ACHN (cell line): ENCODE results near the gene PLCB1.
"Not testable (repeated sequence)": the region's sequence is repeated elsewhere in the genome, so short reads cannot be mapped to it uniquely, and the experiment has no call there.

Experiments
- DNase-seq: peaks from one replicate; pipeline ENCODE4 v3.0.0-alpha.2; 2015
- in situ Hi-C: cut with HindIII; loops from 2 replicates; pipeline ENCODE4 v1.10.0; 2017; ENCODE audit warnings: low sequenced_read_pairs, low pct_ligation_motif_present, low pct_unique_long_range_greater_than_20kb

Gene PLCB1

GRCh38 chr20:8366303-8366923, 234.3 kb downstream of the PLCB1 start:
- in situ Hi-C loops, result no loop called here
- DNase-seq, result no peak

DNA sequence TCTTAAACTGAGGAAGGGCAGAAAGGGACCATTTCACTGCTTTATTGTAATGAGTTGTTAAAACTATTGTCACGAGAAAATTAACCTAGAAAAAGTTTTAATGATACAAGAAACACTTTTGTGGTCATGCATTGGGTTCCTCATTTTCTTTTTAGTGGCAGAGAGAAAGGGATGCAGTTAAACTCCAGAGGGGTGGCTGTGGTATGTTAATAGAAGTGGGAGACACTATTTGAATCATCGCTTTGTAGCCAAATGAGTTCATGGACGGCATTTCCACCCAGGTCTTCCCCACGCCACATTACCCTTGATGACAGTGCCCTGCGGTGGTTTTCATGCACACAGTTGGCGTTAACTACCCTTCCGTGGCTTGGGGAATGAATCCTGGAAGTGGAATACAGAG, 235.6 kb downstream of the PLCB1 start:
- DNase-seq, result no peak
- in situ Hi-C loops, result no loop called here

DNA sequence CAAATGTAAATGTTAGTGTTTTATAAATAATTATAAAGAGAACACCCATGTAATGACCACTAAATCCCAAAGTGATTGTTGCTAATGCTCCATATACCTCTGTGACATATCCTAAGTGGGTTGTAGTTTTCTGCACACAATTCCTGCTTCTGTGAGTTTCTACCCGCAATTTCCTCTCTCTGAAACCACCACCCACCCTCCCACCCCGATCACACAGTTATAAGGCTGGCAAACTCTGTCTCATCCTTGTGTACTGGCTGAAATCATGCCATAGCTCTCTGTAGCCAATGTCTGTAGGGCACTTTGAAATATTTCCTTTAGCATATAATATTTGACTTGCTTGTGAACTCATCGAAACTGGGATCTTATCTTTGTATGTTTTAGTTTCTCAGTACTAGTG, 236.6 kb downstream of the PLCB1 start:
- no peak for DNase-seq
- in situ Hi-C loops, result no loop called here

DNA sequence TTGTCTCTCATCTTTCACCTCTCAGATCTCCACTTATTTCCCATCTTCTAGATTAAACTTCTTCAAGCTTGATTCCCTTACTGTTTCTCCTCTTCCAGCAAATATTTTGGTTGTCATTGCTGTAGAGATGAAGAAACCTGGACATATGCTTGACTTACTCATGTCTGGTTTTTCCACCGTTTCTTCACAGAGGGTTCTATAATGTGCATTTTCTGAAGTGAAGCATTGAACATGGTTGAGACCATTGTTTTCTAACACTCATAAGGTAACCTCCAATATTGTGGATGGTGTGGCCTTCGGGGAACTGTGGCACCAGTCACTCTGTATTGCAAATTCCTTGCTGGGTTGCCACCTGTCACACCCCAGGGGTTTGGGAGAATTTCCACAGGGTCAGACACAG, 237.2 kb downstream of the PLCB1 start:
- in situ Hi-C loops, result no loop called here
- DNase-seq, result no peak

DNA sequence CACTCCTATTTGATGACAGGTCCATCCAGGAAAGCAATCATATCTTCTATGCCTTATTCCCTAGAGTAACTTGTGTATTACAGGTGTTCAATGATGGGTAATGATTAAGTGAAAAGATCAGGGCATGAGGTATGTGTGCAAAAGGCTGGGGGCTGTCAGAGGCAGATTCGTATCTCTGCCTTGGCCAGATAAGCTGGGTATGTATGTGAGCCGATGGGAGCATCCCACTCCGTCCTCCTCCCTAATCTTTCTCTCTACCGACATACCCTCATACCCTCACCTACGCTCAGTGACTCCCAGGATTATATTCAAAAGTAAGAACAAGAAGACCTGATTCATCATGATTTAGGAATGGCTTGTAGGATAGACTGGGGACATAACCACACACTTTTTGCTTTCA, 238.7 kb downstream of the PLCB1 start:
- in situ Hi-C loops, result no loop called here
- DNase-seq, result no peak

DNA sequence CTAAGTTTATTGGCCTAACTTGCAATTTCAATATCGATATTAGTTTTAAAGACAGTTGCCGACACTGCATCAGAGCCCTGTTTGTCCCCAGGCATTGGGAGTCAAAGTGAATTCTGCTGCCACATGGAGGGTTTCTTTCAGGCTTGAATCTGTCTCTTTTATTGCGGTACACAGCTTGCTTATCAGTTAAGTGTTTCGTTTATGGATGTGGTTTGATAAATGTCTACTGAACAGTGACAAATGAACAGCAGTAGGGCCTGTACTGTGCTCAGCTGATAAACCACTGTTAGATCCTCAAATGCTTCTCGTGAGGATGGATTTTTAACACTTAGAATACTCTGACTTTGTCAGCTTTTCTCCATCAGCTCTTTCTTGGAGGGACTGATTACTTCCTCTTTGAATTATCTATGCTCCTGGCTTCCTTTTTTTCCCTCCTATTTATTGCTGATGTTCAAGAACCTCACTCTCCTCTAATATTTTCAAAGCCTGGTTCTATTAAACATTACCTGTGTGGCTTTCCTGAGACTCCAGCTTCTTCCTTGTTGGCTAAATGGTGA, 240.8 kb downstream of the PLCB1 start:
- DNase-seq, result no peak
- in situ Hi-C loops, result no loop called here

DNA sequence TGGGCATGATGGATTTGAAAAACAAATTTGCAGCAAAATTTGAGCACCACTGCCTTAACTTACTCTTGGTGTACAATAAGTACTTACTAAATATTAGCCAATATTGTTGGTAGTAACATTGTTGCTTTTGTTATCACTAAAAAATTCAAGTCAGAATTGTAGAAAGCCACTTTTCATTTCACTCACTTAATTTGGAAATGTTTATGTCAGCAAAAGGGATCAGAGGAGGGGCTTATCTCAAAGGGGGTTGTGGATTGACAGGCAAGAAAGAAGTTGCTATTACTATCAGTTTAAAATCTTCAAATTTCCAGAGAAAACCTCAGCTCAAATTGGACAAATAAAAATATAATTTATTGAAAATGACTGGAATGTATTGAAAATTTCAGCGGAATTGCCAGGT, 241.5 kb downstream of the PLCB1 start:
- in situ Hi-C loops, result no loop called here
- DNase-seq, result no peak

DNA sequence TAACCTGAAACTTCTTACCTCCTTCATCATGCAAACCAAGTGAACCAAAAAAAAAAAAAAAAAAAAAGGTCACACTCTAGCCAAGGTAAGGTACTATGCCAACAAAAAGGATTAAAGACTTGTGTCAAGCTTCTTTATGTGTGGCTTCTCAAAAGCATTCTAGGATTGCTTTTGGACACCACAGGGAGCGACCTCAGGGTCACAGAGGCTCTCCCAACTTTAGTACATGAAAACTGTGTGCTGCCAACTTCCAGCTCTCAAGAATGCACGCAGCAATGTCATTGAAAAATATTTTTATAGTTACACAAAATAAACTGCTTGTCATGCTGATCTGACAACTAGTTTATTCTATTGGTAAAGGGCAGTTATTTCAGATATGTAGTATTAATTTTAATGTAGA, 243.8 kb downstream of the PLCB1 start:
- no peak for DNase-seq
- in situ Hi-C loops, result no loop called here

DNA sequence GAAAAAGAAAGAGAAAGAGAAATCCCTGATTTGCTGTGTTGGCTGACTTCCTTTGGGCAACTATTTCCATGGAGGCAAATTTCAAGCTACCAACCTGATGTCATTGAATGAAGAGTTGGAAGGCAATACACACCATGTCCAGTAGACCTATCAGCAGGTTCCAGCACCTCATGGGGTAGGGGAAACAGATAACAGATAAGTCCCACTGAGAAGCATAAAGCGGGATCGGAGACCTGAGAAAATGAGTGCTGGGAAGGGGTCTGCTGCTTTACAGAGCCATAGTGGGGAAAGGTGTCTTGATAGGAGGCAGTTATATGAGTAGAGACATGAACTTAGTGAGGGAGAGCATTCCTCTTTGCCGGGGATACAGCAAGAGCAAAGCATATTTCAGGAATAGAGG, 244.9 kb downstream of the PLCB1 start:
- no peak for DNase-seq
- in situ Hi-C loops, result no loop called here

- in situ Hi-C loops, DNase-seq: not testable (repeated sequence)
Observed at GRCh38 chr20:8379125-8379524, 247.1 kb downstream of the PLCB1 start.

- DNase-seq, result no peak
- in situ Hi-C loops, result no loop called here
Observed at GRCh38 chr20:8385247-8385646, 253.2 kb downstream of the PLCB1 start.

- in situ Hi-C loops, result no loop called here
- no peak for DNase-seq
Observed at GRCh38 chr20:8386991-8387390, 254.9 kb downstream of the PLCB1 start.

GRCh38 chr20:8388141-8388540, 256.1 kb downstream of the PLCB1 start:
- DNase-seq, result no peak
- in situ Hi-C loops, result no loop called here

DNA sequence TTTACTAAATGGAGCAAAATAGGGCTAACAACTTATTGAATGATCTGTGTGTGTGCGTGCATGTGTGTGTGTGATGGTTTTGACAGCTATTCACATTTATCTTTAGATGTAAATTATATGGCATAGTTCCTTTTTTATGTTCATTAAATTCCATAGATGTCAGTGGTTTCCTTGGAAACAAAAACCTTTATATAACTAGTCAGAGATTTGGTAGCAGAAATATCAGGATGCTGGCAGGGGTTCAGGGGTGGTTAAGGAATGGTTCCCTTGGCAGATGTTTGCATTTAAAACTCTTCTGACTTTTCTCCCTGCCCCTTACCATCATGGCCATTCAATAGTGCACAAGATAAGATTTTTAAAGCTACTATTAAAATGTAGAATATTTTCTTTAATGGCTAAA, 256.6 kb downstream of the PLCB1 start:
- no peak for DNase-seq
- in situ Hi-C loops, result no loop called here

DNA sequence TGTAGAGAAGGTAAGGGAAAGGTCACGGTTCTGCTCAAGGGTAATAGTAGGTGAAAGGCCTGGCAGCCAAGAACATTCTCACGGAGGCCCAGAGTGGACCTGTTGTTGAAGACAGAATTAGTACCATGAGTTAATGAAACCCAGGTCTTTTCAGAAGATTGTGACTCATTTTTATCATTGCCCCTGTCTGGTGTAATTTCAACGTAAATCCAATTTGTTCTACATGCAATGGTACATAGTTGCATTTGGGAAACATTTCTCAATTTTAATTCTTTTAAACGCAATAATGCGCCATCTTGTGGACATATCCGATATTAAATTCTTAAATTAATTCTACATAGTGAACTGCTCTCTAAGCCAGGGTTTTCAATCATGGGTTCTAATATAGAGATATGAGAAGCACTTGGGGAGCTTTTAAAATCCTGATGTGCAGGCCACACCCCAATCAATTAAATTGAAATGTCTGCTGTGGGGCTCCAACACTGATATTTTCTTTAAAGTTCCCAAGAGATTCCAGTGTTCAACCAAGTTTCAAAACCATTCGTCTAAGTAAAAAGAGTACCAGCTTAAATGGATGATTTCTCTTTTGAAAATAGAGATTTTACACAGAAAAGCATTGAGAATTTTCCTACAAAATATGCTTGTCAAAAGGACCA, 257.4 kb downstream of the PLCB1 start:
- in situ Hi-C loops, result no loop called here

DNA sequence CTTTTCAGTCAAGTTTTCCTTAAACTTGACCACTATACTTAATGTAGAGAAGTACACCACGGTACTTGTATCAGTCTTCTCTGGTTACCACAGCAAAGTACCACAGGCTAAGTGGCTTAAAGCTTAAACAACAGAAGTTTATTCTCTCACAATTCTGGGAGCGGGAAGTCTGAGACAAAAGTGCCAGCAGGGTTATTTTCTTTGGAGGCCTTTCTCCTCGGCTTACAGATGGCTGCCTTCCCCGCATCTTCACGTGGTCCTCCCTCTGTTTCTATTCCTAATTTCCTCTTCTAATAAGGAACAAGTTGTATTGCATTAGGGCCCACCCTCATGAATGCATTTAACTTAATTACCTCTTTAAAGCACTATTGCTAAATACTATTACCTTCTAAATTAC, 258.0 kb downstream of the PLCB1 start:
- in situ Hi-C loops, result no loop called here
- no peak for DNase-seq

More for the DNA sequence above, 257.4 kb downstream of the PLCB1 start:
- DNase-seq, result peak; percentile 38

DNA sequence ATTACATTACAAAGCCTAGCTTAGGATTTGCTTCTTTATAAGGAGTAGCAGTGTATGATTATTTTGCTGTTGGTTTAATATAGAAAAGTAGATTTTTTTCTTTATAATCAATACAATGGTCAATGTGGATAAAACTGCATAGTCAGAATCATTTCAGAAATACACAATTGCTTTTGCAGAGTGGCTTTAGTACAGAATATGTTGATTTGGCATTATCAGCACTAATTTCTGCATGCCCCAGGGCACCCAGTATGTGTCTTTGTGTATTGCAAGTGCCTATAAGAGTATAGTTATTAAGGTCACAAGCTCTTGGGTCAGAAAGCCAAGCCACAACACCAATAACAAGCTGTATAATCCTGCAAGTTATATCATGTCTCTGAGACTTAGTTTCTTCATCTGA, 258.4 kb downstream of the PLCB1 start:
- in situ Hi-C loops, result no loop called here
- no peak for DNase-seq

- no peak for DNase-seq
- in situ Hi-C loops, result no loop called here
Observed at GRCh38 chr20:8393381-8393780, 261.3 kb downstream of the PLCB1 start.

GRCh38 chr20:8394308-8394945, 262.4 kb downstream of the PLCB1 start:
- no peak for DNase-seq
- in situ Hi-C loops, result no loop called here

GRCh38 chr20:8395956-8396355, 263.9 kb downstream of the PLCB1 start:
- DNase-seq, result no peak
- in situ Hi-C loops, result no loop called here
